ENCODE data around the gene RBM24. TPM values are rescaled to one million over a fixed set of nuclear protein-coding genes. Genes with fewer than 3 reads are reported as not detected.

Gene RBM24
- total RNA-seq, 2 experiments from 2014 or later, result not detected

- Histone ChIP-seq H3K79me2 (ENCODE audit: insufficient read depth, low read depth, low read length) (no peaks in the 10 kb centered on the region), H3K27ac (ENCODE audit: low read depth, low read length, poor library complexity, severe bottlenecking) (no peak overlapping the region), H3K9me3 (ENCODE audit: low read length) (no peaks in the 10 kb centered on the region), H3K9me2 (ENCODE audit: insufficient read depth, low read length) (no peaks in the 10 kb centered on the region), H3K4me2 (ENCODE audit: low read length) (no peak overlapping the region), H3K4me3 (ENCODE audit: low read depth, low read length, poor library complexity, severe bottlenecking) (no peak overlapping the region), H4K20me1 (ENCODE audit: insufficient read depth, low read length) (no peaks in the 10 kb centered on the region), H2AFZ (ENCODE audit: low read length) (no peak overlapping the region), H3K4me1 (ENCODE audit: insufficient read depth, low read length, poor library complexity, severe bottlenecking) (no peaks in the 10 kb centered on the region), H3K36me3 (ENCODE audit: insufficient read depth, low read length) (no peaks in the 10 kb centered on the region)
- CTCF ChIA-PET (ENCODE audit: unreplicated experiment), result no interaction called here
- POLR2A ChIA-PET, result interaction anchor here (0.6 to 0.8 kb wide), 3 partner anchors 11 to 160 kb away, joined by 3 to 5 read pairs (median 3); no protein-coding TSS in a partner anchor
- BruUV-seq (replicated peaks), result no TSS peak
- TF ChIP-seq EZH2phosphoT487 (IDR thresholded peaks at IDR 0.05; ENCODE audit: borderline replicate concordance, low read depth, low read length) (no peak), CTCF (conservative IDR thresholded peaks at IDR 0.05; ENCODE audit: low read length) (no peak)
- no peak for DNase-seq (ENCODE audit: low spot score)
- intact Hi-C loops (cut with micrococcal nuclease; ENCODE audit: unreplicated experiment), result no loop called here
These were observed 16.3 kb downstream of the RBM24 start for GRCh38 chr6:17297271-17298080.

- Histone ChIP-seq H3K9me3 (ENCODE audit: low read length) (no peaks in the 10 kb centered on the region), H4K20me1 (ENCODE audit: insufficient read depth, low read length) (no peaks in the 10 kb centered on the region), H3K36me3 (ENCODE audit: insufficient read depth, low read length) (no peaks in the 10 kb centered on the region), H3K4me3 (ENCODE audit: low read depth, low read length, poor library complexity, severe bottlenecking) (no peak overlapping the region), H3K4me1 (ENCODE audit: insufficient read depth, low read length, poor library complexity, severe bottlenecking) (no peaks in the 10 kb centered on the region), H2AFZ (ENCODE audit: low read length) (no peak overlapping the region), H3K9me2 (ENCODE audit: insufficient read depth, low read length) (no peaks in the 10 kb centered on the region), H3K79me2 (ENCODE audit: insufficient read depth, low read depth, low read length) (no peaks in the 10 kb centered on the region), H3K4me2 (ENCODE audit: low read length) (no peak overlapping the region), H3K27ac (ENCODE audit: low read depth, low read length, poor library complexity, severe bottlenecking) (no peak overlapping the region)
- no TSS peak for BruUV-seq (replicated peaks)
- DNase-seq (ENCODE audit: low spot score), result no peak
- intact Hi-C loops (cut with micrococcal nuclease; ENCODE audit: unreplicated experiment), result no loop called here
- ChIA-PET CTCF (ENCODE audit: unreplicated experiment) (no interaction called here), POLR2A (interaction anchor here (0.8 kb wide), 1 partner anchor 12 kb away, joined by 3 read pairs; no protein-coding TSS in a partner anchor)
- TF ChIP-seq CTCF (conservative IDR thresholded peaks at IDR 0.05; ENCODE audit: low read length), result no peak
- no peak for TF ChIP-seq EZH2phosphoT487 (IDR thresholded peaks at IDR 0.05; ENCODE audit: borderline replicate concordance, low read depth, low read length)
These were observed 17.1 kb downstream of the RBM24 start for GRCh38 chr6:17298257-17298656.

GRCh38 chr6:17299222-17299621 lies 18.1 kb downstream of the RBM24 start:
- Histone ChIP-seq H3K27ac (ENCODE audit: low read depth, low read length, poor library complexity, severe bottlenecking) (no peak overlapping the region), H2AFZ (ENCODE audit: low read length) (no peak overlapping the region), H3K79me2 (ENCODE audit: insufficient read depth, low read depth, low read length) (no peaks in the 10 kb centered on the region), H3K4me1 (ENCODE audit: insufficient read depth, low read length, poor library complexity, severe bottlenecking) (no peaks in the 10 kb centered on the region), H3K4me2 (ENCODE audit: low read length) (no peak overlapping the region), H4K20me1 (ENCODE audit: insufficient read depth, low read length) (no peaks in the 10 kb centered on the region), H3K4me3 (ENCODE audit: low read depth, low read length, poor library complexity, severe bottlenecking) (no peak overlapping the region), H3K9me2 (ENCODE audit: insufficient read depth, low read length) (no peaks in the 10 kb centered on the region), H3K36me3 (ENCODE audit: insufficient read depth, low read length) (no peaks in the 10 kb centered on the region), H3K9me3 (ENCODE audit: low read length) (no peaks in the 10 kb centered on the region)
- DNase-seq (ENCODE audit: low spot score), result no peak
- intact Hi-C loops (cut with micrococcal nuclease; ENCODE audit: unreplicated experiment), result no loop called here
- POLR2A ChIA-PET, result no interaction called here
- TF ChIP-seq EZH2phosphoT487 (IDR thresholded peaks at IDR 0.05; ENCODE audit: borderline replicate concordance, low read depth, low read length) (no peak), CTCF (conservative IDR thresholded peaks at IDR 0.05; ENCODE audit: low read length) (no peak)
- CTCF ChIA-PET (ENCODE audit: unreplicated experiment), result no interaction called here
- no TSS peak for BruUV-seq (replicated peaks)

Measured in OCI-LY7 (cell line).